H1 (cell line): ENCODE data around the gene TP63. TPM values are rescaled to one million over a fixed set of nuclear protein-coding genes. Genes with fewer than 3 reads are reported as not detected.

Experiments
- CTBP2 ChIP-seq: IDR thresholded peaks from 2 replicates; pipeline ENCODE4 v1.7.0; 2011; ENCODE audit warnings: borderline replicate concordance, mild to moderate bottlenecking, moderate library complexity, mixed read lengths, low read length; ENCODE audit not compliant: insufficient read depth, insufficient read length
- RFX5 ChIP-seq: IDR thresholded peaks from 2 replicates; pipeline ENCODE4 v1.6.1; 2011; ENCODE audit warnings: low read depth, low read length, improper control_type of control experiment, borderline replicate concordance
- SP1 ChIP-seq: IDR thresholded peaks from 2 replicates; pipeline ENCODE4 v1.6.1; 2011; ENCODE audit warnings: low read depth, low read length
- TBP ChIP-seq: IDR thresholded peaks from 2 replicates; pipeline ENCODE4 v1.6.1; 2011; ENCODE audit warnings: low read depth, low read length, improper control_type of control experiment
- USF2 ChIP-seq: IDR thresholded peaks from 2 replicates; pipeline ENCODE4 v1.6.1; 2011; ENCODE audit warnings: low read length, improper control_type of control experiment
- polyA plus RNA-seq, 7 experiments: library from polyadenylated mRNA; depleted of rRNA in 3 of 7; stranded (reverse) in 5 of 7; unstranded in 2 of 7; fragments of >200 nt in 5 of 7; fragments of 200-250 nt in 2 of 7; gene quantifications; 1 replicate in 5 of 7; 2 replicates in 1 of 7; 4 replicates in 1 of 7; pipeline versions ENCODE4 v1.2.1 to v1.2.3, GENCODE V29; 2011 to 2013; ENCODE audit warnings: missing spikeins in 2 of 7, mixed read lengths in 2 of 7
- total RNA-seq: library from RNA; stranded (reverse); fragmentation: NEBNext Ultra II Directional; extraction: Animal tissue kit (Norgen Biotek cat#: 25700); gene quantifications from 2 replicates; pipeline ENCODE4 v1.2.1, GENCODE V29; 2021

Gene TP63
- total and polyA plus RNA-seq, 2 of the 8 experiments (the other 6 are each of a cell fraction or from before 2014, with no cell fraction given): not detected

- TF ChIP-seq SP1: no peak
- no peak for TF ChIP-seq TBP
- TF ChIP-seq CTBP2: no peak
- no peak for TF ChIP-seq RFX5
- TF ChIP-seq USF2: no peak
These were observed 108.2 kb downstream of the TP63 start (continued) for GRCh38 chr3:189739378-189739777.
